Mucosa of stomach (tissue), 1 donor: ENCODE data around the gene KIF16B.

Experiments
- H3K27me3 ChIP-seq: one replicate; pipeline ENCODE4 v1.7.0; 2013; ENCODE audit warnings: mild to moderate bottlenecking, low read length; ENCODE audit not compliant: control insufficient read depth, insufficient read depth
- H3K36me3 ChIP-seq: one replicate; pipeline ENCODE4 v1.7.0; 2013; ENCODE audit warnings: low read length; ENCODE audit not compliant: control insufficient read depth, insufficient read depth
- H3K4me1 ChIP-seq: one replicate; pipeline ENCODE4 v1.7.0; 2013; ENCODE audit warnings: mild to moderate bottlenecking, low read length; ENCODE audit not compliant: control insufficient read depth, insufficient read depth
- H3K4me3 ChIP-seq: one replicate; pipeline ENCODE4 v1.7.0; 2013; ENCODE audit warnings: low read length
- H3K9ac ChIP-seq: one replicate; pipeline ENCODE4 v1.7.0; 2013; ENCODE audit warnings: mild to moderate bottlenecking, low read length, moderate library complexity
- H3K9me3 ChIP-seq: one replicate; pipeline ENCODE4 v1.7.0; 2013; ENCODE audit warnings: mild to moderate bottlenecking, low read length, moderate library complexity; ENCODE audit not compliant: control insufficient read depth
- donor health status: Pancreatic carcinoma.

The KIF16B gene

DNA sequence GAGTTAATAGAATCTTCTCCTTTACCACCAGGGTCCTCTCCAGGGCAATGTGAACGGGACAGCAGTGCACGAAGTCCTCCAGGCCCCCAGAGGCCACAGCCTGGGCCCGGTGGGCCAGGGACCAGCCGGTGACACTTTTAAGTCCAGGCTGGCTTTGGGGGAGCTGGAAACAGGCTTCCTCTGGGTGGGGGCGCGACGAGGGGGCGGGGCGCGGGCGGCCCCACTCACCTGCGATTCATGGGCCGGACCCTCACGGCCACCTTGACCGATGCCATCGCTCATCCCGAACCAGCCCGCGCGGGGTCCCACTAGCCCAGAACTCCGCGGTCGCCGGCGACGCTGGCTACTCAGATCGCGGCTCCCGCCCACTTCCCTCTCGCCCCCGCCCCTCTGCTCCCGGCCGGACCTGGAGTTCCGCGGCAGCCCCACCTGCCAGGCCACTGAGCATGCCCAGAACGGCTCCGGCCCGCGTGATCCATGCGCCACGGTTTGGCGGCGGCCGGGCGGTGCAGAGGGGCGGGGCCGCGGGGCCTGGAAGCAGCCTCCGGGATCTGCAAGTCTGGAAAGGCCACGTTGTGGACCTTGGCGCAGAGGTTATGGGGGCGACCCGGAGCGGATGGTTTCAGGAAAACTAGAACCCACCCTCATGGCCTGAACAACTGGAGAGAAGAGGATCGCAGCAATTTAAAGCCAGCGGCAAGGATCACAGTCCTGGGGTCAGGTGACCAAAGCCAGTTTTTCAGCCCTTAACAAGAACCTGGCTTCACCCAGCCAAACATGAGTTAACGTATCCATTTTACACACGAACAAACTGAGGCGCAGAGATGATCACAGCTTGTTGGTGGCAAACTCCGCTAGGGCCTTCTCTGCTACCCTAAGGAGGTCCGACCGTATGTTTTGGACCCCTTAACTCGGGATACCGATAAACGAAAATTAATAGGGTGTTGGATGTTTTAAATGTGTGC, at the start of gene KIF16B:
Gene KIF16B, minus strand, starts transcription at position 448 of the 965 bp plus-strand sequence. Its CDS starts 173 bp downstream, at position 275.
- Histone ChIP-seq H3K36me3 (no peaks in the 10 kb centered on the region), H3K9ac (peak within 1 kb of the TSS; percentile 95), H3K9me3 (no peaks in the 10 kb centered on the region), H3K4me3 (peak within 1 kb of the TSS; percentile 77), H3K27me3 (no peaks in the 10 kb centered on the region), H3K4me1 (peaks cover 15% of the 10 kb centered on the region)

GRCh38 chr20:16622501-16622900, 49.3 kb upstream of the KIF16B start:
- no peak overlapping the region for H3K4me3 ChIP-seq
- H3K27me3 ChIP-seq, result no peaks in the 10 kb centered on the region
- H3K36me3 ChIP-seq, result no peaks in the 10 kb centered on the region
- no peaks in the 10 kb centered on the region for H3K9me3 ChIP-seq
- no peaks in the 10 kb centered on the region for H3K4me1 ChIP-seq
- H3K9ac ChIP-seq, result no peak overlapping the region

DNA sequence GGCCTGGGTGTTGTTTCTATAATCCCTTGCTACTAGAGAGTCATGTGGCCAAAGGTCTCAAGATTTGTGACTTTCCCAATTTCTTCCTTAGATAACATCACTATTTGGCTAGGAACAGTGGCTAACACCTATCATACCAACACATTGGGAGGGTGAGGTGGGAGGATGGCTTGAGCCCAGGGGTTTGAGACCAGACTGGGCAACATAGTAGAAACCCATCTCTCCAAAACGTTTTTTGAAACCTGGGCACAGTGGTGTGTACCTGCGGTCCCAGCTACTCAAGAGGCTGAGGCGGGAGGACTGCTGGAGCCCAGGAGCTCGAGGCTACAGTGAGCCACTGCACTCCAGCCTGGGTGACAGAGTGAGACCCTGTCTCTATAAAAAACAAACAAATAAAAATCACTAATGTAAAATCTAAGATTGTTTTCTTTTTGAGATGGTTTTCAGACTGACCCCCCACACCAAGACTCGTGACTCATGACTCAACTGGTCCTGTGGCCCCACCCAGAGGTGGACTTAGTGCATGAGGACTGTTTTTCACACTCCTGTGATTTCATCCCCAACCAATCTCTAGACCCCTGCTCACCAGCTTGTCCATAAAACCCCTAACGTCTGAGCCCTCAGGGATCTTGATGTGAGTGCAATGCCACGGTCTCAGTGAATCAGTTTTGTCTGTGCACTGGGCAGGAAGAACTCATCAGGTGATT, 48.3 kb upstream of the KIF16B start:
- no peak overlapping the region for H3K4me3 ChIP-seq
- no peaks in the 10 kb centered on the region for H3K27me3 ChIP-seq
- no peaks in the 10 kb centered on the region for H3K36me3 ChIP-seq
- H3K9me3 ChIP-seq, result no peaks in the 10 kb centered on the region
- no peaks in the 10 kb centered on the region for H3K4me1 ChIP-seq
- no peak overlapping the region for H3K9ac ChIP-seq

- Histone ChIP-seq H3K9ac (no peak overlapping the region), H3K27me3 (no peaks in the 10 kb centered on the region), H3K9me3 (no peaks in the 10 kb centered on the region), H3K4me1 (peaks cover 2% of the 10 kb centered on the region), H3K36me3 (no peaks in the 10 kb centered on the region), H3K4me3 (no peak overlapping the region)
Observed at GRCh38 chr20:16620961-16621360, 47.7 kb upstream of the KIF16B start.

DNA sequence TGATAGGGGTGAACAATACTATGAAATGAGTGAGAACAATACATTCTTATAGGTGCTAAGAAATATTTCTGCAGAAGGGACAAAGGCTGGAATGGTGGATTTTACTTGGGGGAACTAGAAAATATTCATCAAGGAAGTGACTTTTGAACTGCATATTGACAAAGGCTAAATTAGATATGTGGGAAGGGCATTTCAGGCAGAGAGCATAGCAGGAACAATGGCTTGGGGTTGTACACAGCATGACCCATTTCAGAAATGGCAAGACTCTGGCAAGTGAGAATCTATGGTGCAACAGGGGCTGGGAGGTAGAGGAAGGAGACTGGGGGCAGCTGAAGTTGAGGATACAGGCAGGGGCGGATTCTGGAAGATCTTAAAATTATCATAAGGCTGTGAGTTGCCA, 46.7 kb upstream of the KIF16B start:
- Histone ChIP-seq H3K36me3 (no peaks in the 10 kb centered on the region), H3K9me3 (no peaks in the 10 kb centered on the region), H3K9ac (no peak overlapping the region), H3K27me3 (no peaks in the 10 kb centered on the region), H3K4me3 (no peak overlapping the region), H3K4me1 (peaks cover 11% of the 10 kb centered on the region)

GRCh38 chr20:16617056-16617455, 43.8 kb upstream of the KIF16B start:
- no peak overlapping the region for H3K4me3 ChIP-seq
- H3K4me1 ChIP-seq, result peaks cover 11% of the 10 kb centered on the region
- no peak overlapping the region for H3K9ac ChIP-seq
- H3K9me3 ChIP-seq, result no peaks in the 10 kb centered on the region
- H3K27me3 ChIP-seq, result no peaks in the 10 kb centered on the region
- H3K36me3 ChIP-seq, result no peaks in the 10 kb centered on the region

GRCh38 chr20:16616317-16616716, 43.1 kb upstream of the KIF16B start:
- Histone ChIP-seq H3K36me3 (no peaks in the 10 kb centered on the region), H3K4me1 (peaks cover 11% of the 10 kb centered on the region)

GRCh38 chr20:16615199-16615598, 42.0 kb upstream of the KIF16B start:
- Histone ChIP-seq H3K4me3 (no peak overlapping the region), H3K36me3 (no peaks in the 10 kb centered on the region), H3K27me3 (no peaks in the 10 kb centered on the region), H3K4me1 (peaks cover 11% of the 10 kb centered on the region), H3K9me3 (no peaks in the 10 kb centered on the region), H3K9ac (no peak overlapping the region)

More at GRCh38 chr20:16616317-16616716, 43.1 kb upstream of the KIF16B start:
- no peaks in the 10 kb centered on the region for H3K9me3 ChIP-seq
- no peak overlapping the region for H3K4me3 ChIP-seq
- no peak overlapping the region for H3K9ac ChIP-seq
- no peaks in the 10 kb centered on the region for H3K27me3 ChIP-seq

- no peaks in the 10 kb centered on the region for H3K27me3 ChIP-seq
- H3K9me3 ChIP-seq, result no peaks in the 10 kb centered on the region
- no peak overlapping the region for H3K9ac ChIP-seq
- H3K4me3 ChIP-seq, result no peak overlapping the region
- H3K4me1 ChIP-seq, result peaks cover 11% of the 10 kb centered on the region
- H3K36me3 ChIP-seq, result no peaks in the 10 kb centered on the region
Observed at GRCh38 chr20:16613954-16614353, 40.7 kb upstream of the KIF16B start.

- H3K9me3 ChIP-seq, result no peaks in the 10 kb centered on the region
Observed at GRCh38 chr20:16612706-16613105, 39.5 kb upstream of the KIF16B start.

DNA sequence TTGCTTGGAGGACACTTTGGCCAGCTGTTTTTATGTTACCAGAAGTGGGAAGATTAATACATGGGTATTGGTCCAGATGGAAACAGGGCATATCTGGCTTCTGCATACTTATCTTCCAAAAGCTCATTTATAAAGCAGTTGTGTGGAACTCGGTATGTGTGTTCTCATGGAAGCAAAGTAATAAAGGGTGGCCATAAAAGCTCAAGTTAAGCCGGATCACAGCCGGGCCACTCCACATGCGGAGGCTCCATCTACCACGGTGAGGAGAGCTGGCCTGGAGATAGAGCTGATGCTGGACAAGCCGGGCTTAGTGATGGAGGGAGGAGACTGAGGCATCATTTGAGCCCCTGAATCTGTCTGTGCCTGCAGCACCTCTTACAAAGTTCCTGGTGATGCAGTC, 38.6 kb upstream of the KIF16B start:
- Histone ChIP-seq H3K27me3 (no peaks in the 10 kb centered on the region), H3K4me3 (no peak overlapping the region), H3K9ac (no peak overlapping the region), H3K9me3 (no peaks in the 10 kb centered on the region), H3K4me1 (peaks cover 23% of the 10 kb centered on the region), H3K36me3 (no peaks in the 10 kb centered on the region)

More at GRCh38 chr20:16612706-16613105, 39.5 kb upstream of the KIF16B start:
- Histone ChIP-seq H3K9ac (no peak overlapping the region), H3K27me3 (no peaks in the 10 kb centered on the region), H3K4me1 (peaks cover 18% of the 10 kb centered on the region), H3K36me3 (no peaks in the 10 kb centered on the region), H3K4me3 (no peak overlapping the region)

DNA sequence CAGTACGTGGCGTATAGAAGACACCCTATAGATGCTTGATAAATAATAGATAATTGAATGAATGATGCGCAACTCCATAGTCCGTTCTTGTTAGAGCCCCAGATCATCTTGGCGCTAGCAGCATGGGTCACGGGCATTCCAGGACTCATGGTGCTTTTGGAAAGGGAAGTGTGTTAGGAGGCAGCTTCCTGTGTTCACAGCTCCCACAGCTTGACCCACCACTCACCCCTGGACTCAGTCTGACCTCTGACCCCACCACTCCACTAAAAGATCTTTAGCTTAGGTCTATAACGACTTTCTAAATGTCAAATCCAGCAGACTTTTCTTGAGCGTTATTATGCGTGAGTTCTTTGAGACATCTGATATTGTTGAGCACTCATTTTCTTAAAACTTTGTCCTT, 35.8 kb upstream of the KIF16B start:
- Histone ChIP-seq H3K9me3 (no peaks in the 10 kb centered on the region), H3K4me3 (no peak overlapping the region), H3K27me3 (no peaks in the 10 kb centered on the region), H3K9ac (no peak overlapping the region), H3K36me3 (no peaks in the 10 kb centered on the region), H3K4me1 (peaks cover 12% of the 10 kb centered on the region)
